ENCODE results near the gene LZTR1. TPM values are rescaled to one million over a fixed set of nuclear protein-coding genes. Genes with fewer than 3 reads are reported as not detected.

The LZTR1 gene
- total RNA-seq, 1 donor from 2014 or later: 21.9 TPM

DNA sequence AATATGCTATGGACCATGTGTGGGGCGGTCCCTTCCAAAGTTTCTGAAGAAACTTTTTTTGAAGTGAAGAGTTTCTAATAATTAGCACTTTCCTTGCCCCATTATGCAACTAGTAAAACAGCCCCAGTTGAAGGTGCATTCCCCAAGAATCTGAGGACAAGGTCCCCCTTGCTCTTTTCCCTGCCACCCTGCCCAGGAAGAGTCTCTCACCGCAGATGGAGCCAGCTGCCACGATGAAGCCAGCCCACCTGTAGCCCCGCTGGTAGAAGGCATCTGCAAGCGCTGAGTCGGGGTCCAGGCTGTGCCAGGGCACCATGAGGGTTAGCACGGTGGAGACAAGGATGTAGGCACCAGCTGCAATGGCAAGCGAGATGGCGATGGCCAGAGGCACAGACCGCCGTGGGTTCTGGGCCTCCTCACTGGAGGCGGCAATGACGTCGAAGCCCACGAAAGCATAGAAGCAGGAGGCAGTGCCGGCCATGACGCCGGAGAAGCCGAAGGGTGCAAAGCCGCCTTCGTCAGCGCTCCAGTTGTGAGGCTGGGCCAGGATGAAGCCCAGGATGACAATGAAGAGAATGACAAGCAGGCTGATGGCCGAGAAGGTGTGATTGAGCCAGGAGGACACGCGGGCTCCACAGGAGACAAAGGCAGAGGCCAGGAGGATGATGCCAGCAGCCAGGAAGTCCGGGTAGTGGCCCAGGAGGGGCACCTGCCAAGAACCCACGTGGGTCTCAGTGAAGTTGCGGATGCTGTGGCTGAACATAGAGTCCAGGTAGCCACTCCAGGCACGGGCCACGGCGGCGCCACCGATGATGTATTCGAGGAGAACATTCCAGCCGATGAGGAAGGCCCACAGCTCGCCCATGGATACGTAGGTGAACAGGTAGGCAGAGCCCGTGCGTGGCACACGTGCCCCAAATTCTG is 48.8 kb downstream of the LZTR1 start:
- H2AFZ ChIP-seq (replicated peaks): no peak overlapping the region
- H3K79me2 ChIP-seq (ENCODE audit: low read depth): no peaks in the 10 kb centered on the region
- peak overlapping the region; percentile 67 for H3K4me3 Mint-ChIP-seq
- H3F3A ChIP-seq (ENCODE audit: low read depth): peaks cover 7% of the 10 kb centered on the region
- H3K27ac ChIP-seq: no peak overlapping the region
- peak overlapping the region; percentile 57 for H3K27ac Mint-ChIP-seq
- peaks cover 54% of the 10 kb centered on the region for H3K27me3 ChIP-seq
- H3K36me3 ChIP-seq: no peaks in the 10 kb centered on the region
- no peaks in the 10 kb centered on the region for H3K4me1 ChIP-seq
- no peaks in the 10 kb centered on the region for H3K9me3 ChIP-seq (ENCODE audit: low read depth)
- H3K4me3 ChIP-seq: no peak overlapping the region
- TF ChIP-seq EZH2phosphoT487 (IDR thresholded peaks at IDR 0.05) (no peak), EZH2 (IDR thresholded peaks at IDR 0.05) (no peak)
- TF ChIP-seq, protein P1, sequence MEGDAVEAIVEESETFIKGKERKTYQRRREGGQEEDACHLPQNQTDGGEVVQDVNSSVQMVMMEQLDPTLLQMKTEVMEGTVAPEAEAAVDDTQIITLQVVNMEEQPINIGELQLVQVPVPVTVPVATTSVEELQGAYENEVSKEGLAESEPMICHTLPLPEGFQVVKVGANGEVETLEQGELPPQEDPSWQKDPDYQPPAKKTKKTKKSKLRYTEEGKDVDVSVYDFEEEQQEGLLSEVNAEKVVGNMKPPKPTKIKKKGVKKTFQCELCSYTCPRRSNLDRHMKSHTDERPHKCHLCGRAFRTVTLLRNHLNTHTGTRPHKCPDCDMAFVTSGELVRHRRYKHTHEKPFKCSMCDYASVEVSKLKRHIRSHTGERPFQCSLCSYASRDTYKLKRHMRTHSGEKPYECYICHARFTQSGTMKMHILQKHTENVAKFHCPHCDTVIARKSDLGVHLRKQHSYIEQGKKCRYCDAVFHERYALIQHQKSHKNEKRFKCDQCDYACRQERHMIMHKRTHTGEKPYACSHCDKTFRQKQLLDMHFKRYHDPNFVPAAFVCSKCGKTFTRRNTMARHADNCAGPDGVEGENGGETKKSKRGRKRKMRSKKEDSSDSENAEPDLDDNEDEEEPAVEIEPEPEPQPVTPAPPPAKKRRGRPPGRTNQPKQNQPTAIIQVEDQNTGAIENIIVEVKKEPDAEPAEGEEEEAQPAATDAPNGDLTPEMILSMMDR (IDR thresholded peaks at IDR 0.05): no peak
- H3K36me3 Mint-ChIP-seq: no peaks in the 10 kb centered on the region
- no peak overlapping the region for H3K9ac ChIP-seq
- H3K27me3 Mint-ChIP-seq (ENCODE audit: insufficient read depth, low read depth): peaks cover 23% of the 10 kb centered on the region
- no peak for DNase-seq (ENCODE audit: low spot score)
- H3K4me1 Mint-ChIP-seq: peaks cover 26% of the 10 kb centered on the region
- no peak overlapping the region for H3K4me2 ChIP-seq
- no peaks in the 10 kb centered on the region for H3K9me3 Mint-ChIP-seq
- H4K20me1 ChIP-seq (ENCODE audit: low read depth): no peaks in the 10 kb centered on the region

- H3K27ac Mint-ChIP-seq: no peak overlapping the region
- Histone ChIP-seq H3K4me2 (peak overlapping the region; percentile 91), H4K20me1 (ENCODE audit: low read depth) (no peaks in the 10 kb centered on the region), H3F3A (ENCODE audit: low read depth) (peaks cover 7% of the 10 kb centered on the region), H2AFZ (replicated peaks) (no peak overlapping the region), H3K79me2 (ENCODE audit: low read depth) (no peaks in the 10 kb centered on the region), H3K9ac (no peak overlapping the region), H3K4me3 (peak overlapping the region; percentile 54), H3K36me3 (no peaks in the 10 kb centered on the region), H3K4me1 (no peaks in the 10 kb centered on the region), H3K9me3 (ENCODE audit: low read depth) (no peaks in the 10 kb centered on the region), H3K27me3 (peaks cover 54% of the 10 kb centered on the region), H3K27ac (no peak overlapping the region)
- TF ChIP-seq EZH2phosphoT487 (IDR thresholded peaks at IDR 0.05): no peak
- TF ChIP-seq EZH2 (IDR thresholded peaks at IDR 0.05): no peak
- TF ChIP-seq, protein P1 (IDR thresholded peaks at IDR 0.05): no peak
- peaks cover 26% of the 10 kb centered on the region for H3K4me1 Mint-ChIP-seq
- DNase-seq (ENCODE audit: low spot score): no peak
- no peaks in the 10 kb centered on the region for H3K9me3 Mint-ChIP-seq
- H3K36me3 Mint-ChIP-seq: no peaks in the 10 kb centered on the region
- H3K4me3 Mint-ChIP-seq: no peak overlapping the region
- H3K27me3 Mint-ChIP-seq (ENCODE audit: insufficient read depth, low read depth): peaks cover 23% of the 10 kb centered on the region
Measured at GRCh38 chr22:21031545-21032036, 49.5 kb downstream of the LZTR1 start.

- peak within 1 kb of the TSS; percentile 54 for H3K4me3 ChIP-seq
- H3K27ac Mint-ChIP-seq: peak within 1 kb of the TSS; percentile 53
Measured at GRCh38 chr22:21032037-21032867, 50.2 kb downstream of the LZTR1 start, which contains the start of gene SLC7A4. Gene SLC7A4, minus strand, starts transcription at chr22:21032561. Its CDS starts 749 bp downstream, at chr22:21031812.

More at GRCh38 chr22:21032037-21032867, 50.2 kb downstream of the LZTR1 start, which contains the start of gene SLC7A4:
- H3K79me2 ChIP-seq (ENCODE audit: low read depth): no peaks in the 10 kb centered on the region
- H3K27me3 Mint-ChIP-seq (ENCODE audit: insufficient read depth, low read depth): peaks cover 23% of the 10 kb centered on the region
- TF ChIP-seq EZH2 (IDR thresholded peaks at IDR 0.05) (peak; percentile 34), EZH2phosphoT487 (IDR thresholded peaks at IDR 0.05) (no peak)
- DNase-seq (ENCODE audit: low spot score): peak; percentile 59
- H3K9me3 Mint-ChIP-seq: no peaks in the 10 kb centered on the region
- H2AFZ ChIP-seq (replicated peaks): peak within 1 kb of the TSS; percentile 81
- peaks cover 7% of the 10 kb centered on the region for H3F3A ChIP-seq (ENCODE audit: low read depth)
- no peaks in the 10 kb centered on the region for H4K20me1 ChIP-seq (ENCODE audit: low read depth)
- H3K4me1 ChIP-seq: no peaks in the 10 kb centered on the region
- peak within 1 kb of the TSS; percentile 91 for H3K4me2 ChIP-seq
- H3K36me3 Mint-ChIP-seq: no peaks in the 10 kb centered on the region
- H3K4me3 Mint-ChIP-seq: peak within 1 kb of the TSS; percentile 75
- peaks cover 54% of the 10 kb centered on the region for H3K27me3 ChIP-seq
- peaks cover 22% of the 10 kb centered on the region for H3K4me1 Mint-ChIP-seq
- H3K9ac ChIP-seq: no peak within 1 kb of the TSS
- no peak within 1 kb of the TSS for H3K27ac ChIP-seq
- H3K9me3 ChIP-seq (ENCODE audit: low read depth): no peaks in the 10 kb centered on the region
- no peaks in the 10 kb centered on the region for H3K36me3 ChIP-seq
